WTC11 (cell line): ENCODE measurements around the gene TAF3.

Experiments used
- ATF2 ChIP-seq: sonication (generic); formaldehyde crosslinking; IDR thresholded peaks from 2 replicates; pipeline ENCODE4 v1.8.1; 2022; ENCODE audit warnings: low read depth, missing genetic modification reagents, borderline replicate concordance
- ATF3 ChIP-seq: sonication (generic); formaldehyde crosslinking; conservative IDR thresholded peaks from 2 replicates; pipeline ENCODE4 v1.8.1; 2022; ENCODE audit warnings: mild to moderate bottlenecking, missing genetic modification reagents
- CBFB ChIP-seq: sonication (generic); formaldehyde crosslinking; IDR thresholded peaks from 2 replicates; pipeline ENCODE4 v1.8.1; 2022; ENCODE audit warnings: mild to moderate bottlenecking, low read depth, missing genetic modification reagents
- CREB1 ChIP-seq: sonication (generic); formaldehyde crosslinking; IDR thresholded peaks from 2 replicates; pipeline ENCODE4 v1.8.0; 2023; ENCODE audit warnings: mild to moderate bottlenecking, missing genetic modification reagents
- CTCF ChIP-seq: fragments of 200-600 bp; IDR thresholded peaks from 2 replicates; pipeline ENCODE4 v1.8.0; 2022; ENCODE audit warnings: antibody characterized with exemption
- HMGXB4 ChIP-seq: sonication (generic); formaldehyde crosslinking; IDR thresholded peaks from 2 replicates; pipeline ENCODE4 v1.8.1; 2023; ENCODE audit warnings: mild to moderate bottlenecking, moderate library complexity, missing genetic modification reagents
- JUN ChIP-seq: sonication (generic); formaldehyde crosslinking; IDR thresholded peaks from 2 replicates; pipeline ENCODE4 v1.8.0; 2023; ENCODE audit warnings: mild to moderate bottlenecking, missing genetic modification reagents
- MAX ChIP-seq: sonication (generic); formaldehyde crosslinking; IDR thresholded peaks from 2 replicates; pipeline ENCODE4 v1.8.0; 2022; ENCODE audit warnings: mild to moderate bottlenecking, missing genetic modification reagents
- MLX ChIP-seq: sonication (generic); formaldehyde crosslinking; IDR thresholded peaks from 2 replicates; pipeline ENCODE4 v1.8.1; 2023; ENCODE audit warnings: mild to moderate bottlenecking, missing genetic modification reagents, moderate library complexity
- PRRX2 ChIP-seq: fragments of 250-450 bp; sonication (Bioruptor Pico); IDR thresholded peaks from 2 replicates; pipeline ENCODE4 v1.8.0; 2021; ENCODE audit warnings: mild to moderate bottlenecking
- TCF7 ChIP-seq: sonication (generic); formaldehyde crosslinking; IDR thresholded peaks from 2 replicates; pipeline ENCODE4 v1.8.0; 2022; ENCODE audit warnings: mild to moderate bottlenecking, low read depth, missing genetic modification reagents, moderate library complexity
- ZNF121 ChIP-seq: sonication (generic); formaldehyde crosslinking; IDR thresholded peaks from 2 replicates; pipeline ENCODE4 v1.8.0; 2023; ENCODE audit warnings: missing genetic modification reagents
- ZNF232 ChIP-seq: sonication (generic); formaldehyde crosslinking; IDR thresholded peaks from 2 replicates; pipeline ENCODE4 v1.8.0; 2022; ENCODE audit warnings: mild to moderate bottlenecking, missing genetic modification reagents
- TF ChIP-seq, protein P1 (sequence below): sonication (generic); formaldehyde crosslinking; conservative IDR thresholded peaks from 2 replicates; pipeline ENCODE4 v1.8.1; 2023; ENCODE audit warnings: mild to moderate bottlenecking, low read depth, missing genetic modification reagents, moderate library complexity

DNA sequence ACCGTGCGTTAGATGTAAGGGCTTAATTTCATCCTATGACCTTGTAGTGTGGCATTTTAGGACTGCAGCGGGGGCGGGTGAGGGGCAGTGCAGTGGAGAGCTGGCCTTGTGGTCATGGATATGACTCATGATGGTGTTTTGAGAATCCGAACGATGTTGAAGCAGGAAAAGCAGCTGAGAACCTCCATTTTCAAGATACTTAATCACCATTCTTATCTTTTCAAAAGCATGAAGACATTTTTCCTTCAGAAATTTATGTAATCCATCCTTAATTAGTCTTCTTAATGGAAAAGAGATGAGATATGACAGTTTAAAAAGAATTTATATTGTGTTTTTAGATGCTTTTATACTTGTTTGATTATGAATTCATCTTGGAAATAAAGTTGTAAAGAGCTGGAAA lies 20.7 kb upstream of the TAF3 start:
- TF ChIP-seq CTCF (no peak), PRRX2 (no peak), MLX (CRISPR knock-in tag) (no peak), ZNF232 (CRISPR knock-in tag) (no peak), TCF7 (CRISPR knock-in tag) (no peak), ATF2 (no peak), ZNF121 (no peak), CBFB (CRISPR knock-in tag) (no peak), CREB1 (no peak), MAX (no peak), ATF3 (CRISPR knock-in tag) (no peak), HMGXB4 (CRISPR knock-in tag) (no peak), JUN (CRISPR knock-in tag) (no peak)
- TF ChIP-seq, protein P1, sequence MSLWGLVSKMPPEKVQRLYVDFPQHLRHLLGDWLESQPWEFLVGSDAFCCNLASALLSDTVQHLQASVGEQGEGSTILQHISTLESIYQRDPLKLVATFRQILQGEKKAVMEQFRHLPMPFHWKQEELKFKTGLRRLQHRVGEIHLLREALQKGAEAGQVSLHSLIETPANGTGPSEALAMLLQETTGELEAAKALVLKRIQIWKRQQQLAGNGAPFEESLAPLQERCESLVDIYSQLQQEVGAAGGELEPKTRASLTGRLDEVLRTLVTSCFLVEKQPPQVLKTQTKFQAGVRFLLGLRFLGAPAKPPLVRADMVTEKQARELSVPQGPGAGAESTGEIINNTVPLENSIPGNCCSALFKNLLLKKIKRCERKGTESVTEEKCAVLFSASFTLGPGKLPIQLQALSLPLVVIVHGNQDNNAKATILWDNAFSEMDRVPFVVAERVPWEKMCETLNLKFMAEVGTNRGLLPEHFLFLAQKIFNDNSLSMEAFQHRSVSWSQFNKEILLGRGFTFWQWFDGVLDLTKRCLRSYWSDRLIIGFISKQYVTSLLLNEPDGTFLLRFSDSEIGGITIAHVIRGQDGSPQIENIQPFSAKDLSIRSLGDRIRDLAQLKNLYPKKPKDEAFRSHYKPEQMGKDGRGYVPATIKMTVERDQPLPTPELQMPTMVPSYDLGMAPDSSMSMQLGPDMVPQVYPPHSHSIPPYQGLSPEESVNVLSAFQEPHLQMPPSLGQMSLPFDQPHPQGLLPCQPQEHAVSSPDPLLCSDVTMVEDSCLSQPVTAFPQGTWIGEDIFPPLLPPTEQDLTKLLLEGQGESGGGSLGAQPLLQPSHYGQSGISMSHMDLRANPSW (CRISPR knock-in tag), result no peak
